ENCODE results near the gene ABCC3. TPM values are rescaled to one million over a fixed set of nuclear protein-coding genes. Genes with fewer than 3 reads are reported as not detected.

The ABCC3 gene
- total RNA-seq, 1 experiment from 2014 or later: 66.2 TPM

GRCh38 chr17:50690887-50691549, 56.3 kb downstream of the ABCC3 start:
- BruUV-seq (replicated peaks): no TSS peak
- Histone ChIP-seq H3K36me3 (ENCODE audit: control insufficient read depth in 1 of 2, insufficient read depth in 2 of 2, low read length in 2 of 2) (peaks cover 27 to 43% of the 10 kb centered on the region in 2 experiments), H3K9me3 (ENCODE audit: control insufficient read depth in 1 of 2, insufficient read depth in 1 of 2, low read depth in 1 of 2, low read length in 2 of 2) (no peaks in the 10 kb centered on the region), H3K9me2 (ENCODE audit: insufficient read depth) (no peaks in the 10 kb centered on the region), H3K4me2 (ENCODE audit: low read length) (0 out of 2 replicates have a peak overlapping the region, but pooled peaks have one; percentile 2), H3K79me2 (ENCODE audit: insufficient read depth, low read length) (peaks cover 9% of the 10 kb centered on the region; the same call in 1 of the 2 replicates), H3K9ac (ENCODE audit: low read length) (peak overlapping the region; percentile 18; the same call in 1 of the 2 replicates), H3K27me3 (ENCODE audit: insufficient read depth, low read length) (no peaks in the 10 kb centered on the region), H3K4me1 (ENCODE audit: control insufficient read depth in 1 of 2, insufficient read depth in 2 of 2, low read length in 2 of 2) (peaks cover 65 to 87% of the 10 kb centered on the region in 2 experiments), H3K27ac (ENCODE audit: low read depth, low read length) (no peak overlapping the region; the same call in 1 of the 2 replicates), H4K20me1 (ENCODE audit: insufficient read depth) (no peaks in the 10 kb centered on the region), H2AFZ (ENCODE audit: low read depth, low read length, poor library complexity, severe bottlenecking) (no peak overlapping the region), H3K4me3 (replicated peaks in 1 of 2; ENCODE audit: low read depth in 1 of 2, low read length in 2 of 2) (no peak overlapping the region)
- ATAC-seq: no peak
- POLR2A ChIA-PET: interaction anchor here (0.9 to 2.4 kb wide), 3 partner anchors 10 to 53 kb away, joined by 3 to 5 read pairs (median 5); no protein-coding TSS in a partner anchor
- intact Hi-C loops (cut with micrococcal nuclease): no loop called here
- RAD21 ChIA-PET (ENCODE audit: low non-redundant PET in 1 of 2, low total read pairs in 2 of 2, uncharacterized antibody in 2 of 2, unreplicated experiment in 2 of 2): no interaction called here
- TF ChIP-seq, protein P1, sequence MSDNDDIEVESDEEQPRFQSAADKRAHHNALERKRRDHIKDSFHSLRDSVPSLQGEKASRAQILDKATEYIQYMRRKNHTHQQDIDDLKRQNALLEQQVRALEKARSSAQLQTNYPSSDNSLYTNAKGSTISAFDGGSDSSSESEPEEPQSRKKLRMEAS (IDR thresholded peaks at IDR 0.05): no peak
- TF ChIP-seq REST (IDR thresholded peaks at IDR 0.05; ENCODE audit: low read depth): no peak
- TF ChIP-seq POLR2AphosphoS5 (IDR thresholded peaks at IDR 0.05; ENCODE audit: low read depth, low read length): 0 out of 2 replicates have a peak, but pooled peaks have one; percentile 13
- TF ChIP-seq ZFX (IDR thresholded peaks at IDR 0.05): no peak
- TF ChIP-seq RAD21 (IDR thresholded peaks at IDR 0.05; ENCODE audit: low read depth): no peak
- no peak for DNase-seq (ENCODE audit: low read depth, low spot score)
- CTCF ChIA-PET: interaction anchor here (1.0 to 8.3 kb wide), 3 partner anchors 14 to 190 kb away, joined by 3 to 107 read pairs (median 3); no protein-coding TSS in a partner anchor
